A549 (cell line): ENCODE results near the gene BMPER. TPM values are rescaled to one million over a fixed set of nuclear protein-coding genes. Genes with fewer than 3 reads are reported as not detected.

Source experiments
- ATAC-seq, 2 experiments: fragments of 200-7000 bp in 1 of 2; fragments of >200 bp in 1 of 2; cut with Nextera tagmentation in 1 of 2; cut with Tn5 transposase in 1 of 2; 3 replicates each; pipeline versions ENCODE4 v1.8.0 to v1.9.1; 2018 to 2020; ENCODE audit warnings: mild to moderate bottlenecking in 1 of 2, moderate library complexity in 1 of 2
- CTCF ChIA-PET: fragments of 300-600 bp; sonication (Branson Sonifier 250); formaldehyde crosslinking; extraction: SDS; loops from one replicate; lab custom pipeline; 2021; ENCODE audit warnings: antibody characterized with exemption, inconsistent platforms; lab: Yijun Ruan, JAX
- POLR2A ChIA-PET: fragments of 350-600 bp; formaldehyde crosslinking; extraction: SDS; loops from one replicate; lab custom pipeline; 2021; ENCODE audit warnings: antibody characterized with exemption, inconsistent platforms; lab: Yijun Ruan, JAX
- DNase-seq, 2 experiments: peaks; one replicate each; pipeline versions ENCODE4 v3.0.0 to v3.0.0-alpha.2; 2011 to 2016; ENCODE audit warnings: low read depth in 1 of 2, low spot score in 1 of 2
- FAIRE-seq: peaks from 2 replicates; lab custom pipeline; 2011; peaks lifted over from hg19 to GRCh38; lab: Jason Lieb, UNC
- H3K27ac ChIP-seq, 2 experiments: fragments of >200 bp; sonication (Bioruptor Twin); formaldehyde crosslinking; 3 replicates each; pipeline ENCODE4 v1.5.1; 2016 to 2017
- H3K4me1 ChIP-seq: fragments of >200 bp; sonication (Bioruptor Twin); formaldehyde crosslinking; 3 replicates; pipeline ENCODE4 v1.6.1; 2016
- H3K4me2 ChIP-seq: fragments of >200 bp; sonication (Bioruptor Twin); formaldehyde crosslinking; 3 replicates; pipeline ENCODE4 v1.6.1; 2016
- H3K4me3 ChIP-seq: fragments of >200 bp; sonication (Bioruptor Twin); formaldehyde crosslinking; 3 replicates; pipeline ENCODE4 v1.5.1; 2016
- H3K9me3 ChIP-seq: fragments of >200 bp; sonication (Bioruptor Twin); formaldehyde crosslinking; 3 replicates; pipeline ENCODE4 v1.6.1; 2016
- BHLHE40 ChIP-seq: IDR thresholded peaks from 2 replicates; pipeline ENCODE4 v1.6.1; 2012; ENCODE audit warnings: low read depth, low read length, inconsistent platforms
- CBX8 ChIP-seq: fragments of 200-600 bp; sonication (generic); IDR thresholded peaks from 2 replicates; pipeline ENCODE4 v1.6.1; 2016
- CTCF ChIP-seq: fragments of >200 bp; sonication (Bioruptor Twin); formaldehyde crosslinking; IDR thresholded peaks from 3 replicates; pipeline ENCODE4 v1.5.1; 2016
- EHF ChIP-seq: fragments of 250-450 bp; sonication (Bioruptor Pico); IDR thresholded peaks from 2 replicates; pipeline ENCODE4 v1.5.0; 2020; ENCODE audit warnings: mild to moderate bottlenecking
- ELK1 ChIP-seq: fragments of 150-350 bp; IDR thresholded peaks from 2 replicates; pipeline ENCODE4 v1.6.1; 2014; ENCODE audit warnings: low read depth, mild to moderate bottlenecking, low read length
- ESRRA ChIP-seq: fragments of 150-350 bp; IDR thresholded peaks from 2 replicates; pipeline ENCODE4 v1.6.1; 2014; ENCODE audit warnings: mild to moderate bottlenecking, low read length, borderline replicate concordance
- FOSL2 ChIP-seq, 2 experiments: fragments of 450-650 bp in 1 of 2; fragments of >200 bp in 1 of 2; sonication (Bioruptor Twin) in 1 of 2; formaldehyde crosslinking; IDR thresholded peaks; 2 replicates each; pipeline versions ENCODE4 v1.5.0 to v1.6.1; 2016 to 2020; ENCODE audit warnings: mild to moderate bottlenecking in 1 of 2, moderate library complexity in 1 of 2
- FOXS1 ChIP-seq: fragments of 250-450 bp; sonication (Bioruptor Pico); IDR thresholded peaks from 2 replicates; pipeline ENCODE4 v1.5.0; 2020; ENCODE audit warnings: mild to moderate bottlenecking, moderate library complexity
- HOXB13 ChIP-seq: fragments of 250-450 bp; sonication (Bioruptor Pico); IDR thresholded peaks from 2 replicates; pipeline ENCODE4 v1.5.0; 2020; ENCODE audit warnings: low read depth, mild to moderate bottlenecking, moderate library complexity
- NFE2L2 ChIP-seq: fragments of 150-350 bp; conservative IDR thresholded peaks from 2 replicates; pipeline ENCODE4 v1.6.1; 2014; ENCODE audit warnings: low read length
- POLR2A ChIP-seq: IDR thresholded peaks from 2 replicates; pipeline ENCODE4 v1.6.1; 2012; ENCODE audit warnings: mild to moderate bottlenecking, low read length
- RAD21 ChIP-seq, 2 experiments: fragments of >200 bp in 1 of 2; sonication (Bioruptor Twin) in 1 of 2; formaldehyde crosslinking in 1 of 2; IDR thresholded peaks in 1 of 2; conservative IDR thresholded peaks in 1 of 2; 2 replicates in 1 of 2; 3 replicates in 1 of 2; pipeline ENCODE4 v1.6.1; 2012 to 2018; ENCODE audit warnings: inconsistent platforms in 1 of 2
- RARB ChIP-seq: fragments of 250-450 bp; sonication (Bioruptor Pico); IDR thresholded peaks from 2 replicates; pipeline ENCODE4 v1.8.0; 2021; ENCODE audit warnings: mild to moderate bottlenecking, moderate library complexity
- RCOR1 ChIP-seq: fragments of 150-350 bp; IDR thresholded peaks from 2 replicates; pipeline ENCODE4 v1.6.1; 2014; ENCODE audit warnings: antibody characterized with exemption, low read length, low read depth
- SREBF2 ChIP-seq: fragments of 450-650 bp; IDR thresholded peaks from 2 replicates; pipeline ENCODE4 v1.6.1; 2014; ENCODE audit warnings: mild to moderate bottlenecking, moderate library complexity
- USF2 ChIP-seq: fragments of 450-650 bp; IDR thresholded peaks from 2 replicates; pipeline ENCODE4 v1.6.1; 2014; ENCODE audit warnings: antibody characterized with exemption
- ZC3H11A ChIP-seq: fragments of 450-650 bp; IDR thresholded peaks from 2 replicates; pipeline ENCODE4 v1.6.1; 2014; ENCODE audit warnings: antibody characterized with exemption, mild to moderate bottlenecking
- ZFP36 ChIP-seq: fragments of 450-650 bp; IDR thresholded peaks from 2 replicates; pipeline ENCODE4 v1.6.1; 2014; ENCODE audit warnings: borderline replicate concordance; ENCODE audit not compliant: partially characterized antibody
- WGBS: methylation state at CpG from one replicate; pipeline ENCODE4 v1.1.6; 2017; ENCODE audit errors: missing lambda C conversion rate; 5-methylcytosine and 5-hydroxymethylcytosine counted together
- polyA plus RNA-seq, 4 experiments: library from polyadenylated mRNA; depleted of rRNA in 3 of 4; stranded (reverse); fragments of >200 nt; fragmentation: RNase III in 1 of 4; extraction: RNeasy Plus Mini Kit Qiagen cat#74134 plus additional on column Dnase treatment in 1 of 4; gene quantifications; 2 replicates in 3 of 4; 3 replicates in 1 of 4; pipeline ENCODE4 v1.2.3, GENCODE V29; 2011 to 2017
- TF ChIP-seq, protein P1 (sequence below): fragments of 250-450 bp; sonication (Bioruptor Pico); IDR thresholded peaks from 2 replicates; pipeline ENCODE4 v1.5.0; 2021; ENCODE audit warnings: mild to moderate bottlenecking, moderate library complexity, borderline replicate concordance
- TF ChIP-seq, protein P2 (sequence below): fragments of 200-600 bp; sonication (generic); IDR thresholded peaks from 2 replicates; pipeline ENCODE4 v1.6.1; 2016; ENCODE audit warnings: antibody characterized with exemption, mild to moderate bottlenecking, moderate library complexity

BMPER gene
- polyA plus RNA-seq, 2 of the 4 experiments (the other 2 are of a cell fraction), result 5.0 to 5.8 TPM

DNA sequence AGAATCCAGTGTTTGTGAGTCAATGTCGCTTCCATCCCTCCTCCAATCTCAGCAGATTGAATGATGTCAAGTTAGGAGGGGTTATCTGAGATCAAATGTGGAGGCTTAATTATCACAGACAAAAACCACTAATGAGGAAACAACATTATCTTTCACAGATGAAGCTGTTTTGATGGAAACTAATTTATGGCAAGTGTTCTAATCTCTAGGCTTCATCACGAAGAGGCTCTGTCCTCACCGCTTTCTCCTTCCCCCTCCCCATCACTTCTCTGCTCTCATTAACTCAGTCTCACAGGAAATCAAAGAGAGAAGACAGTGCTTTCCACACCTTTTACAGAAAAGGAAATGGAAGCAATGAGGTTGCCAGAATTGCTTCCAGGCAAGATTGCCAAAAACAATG lies 283.7 kb downstream of the BMPER start:
- Histone ChIP-seq H3K4me3 (no peak overlapping the region), H3K27ac (no peak overlapping the region), H3K4me2 (no peak overlapping the region), H3K4me1 (no peaks in the 10 kb centered on the region), H3K9me3 (no peaks in the 10 kb centered on the region)
- ChIA-PET CTCF (interaction anchor here (1.2 to 1.8 kb wide), 2 partner anchors 10 to 20 kb away, joined by 3 to 4 read pairs; no protein-coding TSS in a partner anchor), POLR2A (no interaction called here)
- 91% methylated on average over 3 of the region's 3 CpGs for WGBS
- no peak for FAIRE-seq
- no peak for DNase-seq
- no peak for ATAC-seq
- TF ChIP-seq, protein P1, sequence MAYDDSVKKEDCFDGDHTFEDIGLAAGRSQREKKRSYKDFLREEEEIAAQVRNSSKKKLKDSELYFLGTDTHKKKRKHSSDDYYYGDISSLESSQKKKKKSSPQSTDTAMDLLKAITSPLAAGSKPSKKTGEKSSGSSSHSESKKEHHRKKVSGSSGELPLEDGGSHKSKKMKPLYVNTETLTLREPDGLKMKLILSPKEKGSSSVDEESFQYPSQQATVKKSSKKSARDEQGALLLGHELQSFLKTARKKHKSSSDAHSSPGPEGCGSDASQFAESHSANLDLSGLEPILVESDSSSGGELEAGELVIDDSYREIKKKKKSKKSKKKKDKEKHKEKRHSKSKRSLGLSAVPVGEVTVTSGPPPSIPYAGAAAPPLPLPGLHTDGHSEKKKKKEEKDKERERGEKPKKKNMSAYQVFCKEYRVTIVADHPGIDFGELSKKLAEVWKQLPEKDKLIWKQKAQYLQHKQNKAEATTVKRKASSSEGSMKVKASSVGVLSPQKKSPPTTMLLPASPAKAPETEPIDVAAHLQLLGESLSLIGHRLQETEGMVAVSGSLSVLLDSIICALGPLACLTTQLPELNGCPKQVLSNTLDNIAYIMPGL, result no peak
- TF ChIP-seq, all 56 proteins: peak for 0

DNA sequence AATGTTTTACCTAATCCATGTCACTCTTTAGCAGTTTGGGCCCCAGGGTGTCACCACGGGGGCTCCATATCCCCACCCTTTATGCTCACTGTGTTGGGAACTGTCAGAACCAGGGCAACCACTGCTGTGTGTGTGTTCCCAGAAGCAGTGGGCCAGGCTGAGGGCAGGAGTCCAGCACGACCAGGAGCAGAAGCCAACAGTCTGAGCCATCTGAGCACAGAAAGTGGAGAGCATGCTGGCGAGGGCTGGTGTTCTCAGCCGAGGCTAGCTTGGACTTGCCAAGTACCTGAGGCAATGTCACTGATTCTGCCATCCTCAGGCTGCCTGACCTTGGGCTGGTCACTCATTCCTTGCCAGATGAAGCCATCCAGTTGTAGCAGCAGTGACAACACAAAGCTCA lies 285.0 kb downstream of the BMPER start:
- no peaks in the 10 kb centered on the region for H3K4me1 ChIP-seq
- CTCF ChIA-PET, result interaction anchor here (0.6 to 1.8 kb wide), 4 partner anchors 9 to 152 kb away, joined by 3 to 4 read pairs (median 3); no protein-coding TSS in a partner anchor
- H3K4me3 ChIP-seq, result no peak overlapping the region
- H3K9me3 ChIP-seq, result no peaks in the 10 kb centered on the region
- no peak overlapping the region for H3K27ac ChIP-seq
- no peak for ATAC-seq
- POLR2A ChIA-PET, result no interaction called here
- no peak for FAIRE-seq
- WGBS, result 61% methylated on average over 3 of the region's 4 CpGs
- no peak overlapping the region for H3K4me2 ChIP-seq
- TF ChIP-seq POLR2A, result no peak
- TF ChIP-seq, all 56 proteins: peak for 0
- DNase-seq, result no peak

GRCh38 chr7:34191162-34191561 lies 285.8 kb downstream of the BMPER start:
- Histone ChIP-seq H3K4me3 (no peak overlapping the region), H3K4me2 (no peak overlapping the region), H3K9me3 (no peaks in the 10 kb centered on the region), H3K4me1 (no peaks in the 10 kb centered on the region), H3K27ac (no peak overlapping the region)
- FAIRE-seq (no peak), ATAC-seq (no peak), DNase-seq (no peak)
- CTCF ChIA-PET, result interaction anchor here (1.4 kb wide), 1 partner anchor 30 kb away, joined by 3 read pairs; no protein-coding TSS in a partner anchor
- TF ChIP-seq RAD21 (conservative IDR thresholded peaks at IDR 0.05 in 1 of 2, IDR thresholded peaks at IDR 0.05 in 1 of 2), result no peak
- TF ChIP-seq ZC3H11A, result no peak
- no peak for TF ChIP-seq FOSL2 (IDR thresholded peaks at IDR 0.05)
- no peak for TF ChIP-seq FOSL2 (CRISPR knock-in tag; IDR thresholded peaks at IDR 0.05)
- no peak for TF ChIP-seq BHLHE40
- TF ChIP-seq, protein P2, sequence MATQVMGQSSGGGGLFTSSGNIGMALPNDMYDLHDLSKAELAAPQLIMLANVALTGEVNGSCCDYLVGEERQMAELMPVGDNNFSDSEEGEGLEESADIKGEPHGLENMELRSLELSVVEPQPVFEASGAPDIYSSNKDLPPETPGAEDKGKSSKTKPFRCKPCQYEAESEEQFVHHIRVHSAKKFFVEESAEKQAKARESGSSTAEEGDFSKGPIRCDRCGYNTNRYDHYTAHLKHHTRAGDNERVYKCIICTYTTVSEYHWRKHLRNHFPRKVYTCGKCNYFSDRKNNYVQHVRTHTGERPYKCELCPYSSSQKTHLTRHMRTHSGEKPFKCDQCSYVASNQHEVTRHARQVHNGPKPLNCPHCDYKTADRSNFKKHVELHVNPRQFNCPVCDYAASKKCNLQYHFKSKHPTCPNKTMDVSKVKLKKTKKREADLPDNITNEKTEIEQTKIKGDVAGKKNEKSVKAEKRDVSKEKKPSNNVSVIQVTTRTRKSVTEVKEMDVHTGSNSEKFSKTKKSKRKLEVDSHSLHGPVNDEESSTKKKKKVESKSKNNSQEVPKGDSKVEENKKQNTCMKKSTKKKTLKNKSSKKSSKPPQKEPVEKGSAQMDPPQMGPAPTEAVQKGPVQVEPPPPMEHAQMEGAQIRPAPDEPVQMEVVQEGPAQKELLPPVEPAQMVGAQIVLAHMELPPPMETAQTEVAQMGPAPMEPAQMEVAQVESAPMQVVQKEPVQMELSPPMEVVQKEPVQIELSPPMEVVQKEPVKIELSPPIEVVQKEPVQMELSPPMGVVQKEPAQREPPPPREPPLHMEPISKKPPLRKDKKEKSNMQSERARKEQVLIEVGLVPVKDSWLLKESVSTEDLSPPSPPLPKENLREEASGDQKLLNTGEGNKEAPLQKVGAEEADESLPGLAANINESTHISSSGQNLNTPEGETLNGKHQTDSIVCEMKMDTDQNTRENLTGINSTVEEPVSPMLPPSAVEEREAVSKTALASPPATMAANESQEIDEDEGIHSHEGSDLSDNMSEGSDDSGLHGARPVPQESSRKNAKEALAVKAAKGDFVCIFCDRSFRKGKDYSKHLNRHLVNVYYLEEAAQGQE, result no peak
- TF ChIP-seq USF2, result no peak
- no peak for TF ChIP-seq RCOR1
- TF ChIP-seq CTCF, result no peak
- TF ChIP-seq NFE2L2, result no peak
- TF ChIP-seq CBX8, result no peak
- TF ChIP-seq ZFP36, result no peak
- no peak for TF ChIP-seq ELK1
- TF ChIP-seq SREBF2, result no peak
- TF ChIP-seq EHF (CRISPR knock-in tag), result no peak
- TF ChIP-seq ESRRA, result no peak
- TF ChIP-seq FOXS1 (CRISPR knock-in tag), result no peak
- no peak for TF ChIP-seq RARB (CRISPR knock-in tag)
- TF ChIP-seq POLR2A, result no peak
- TF ChIP-seq HOXB13 (CRISPR knock-in tag), result no peak
- POLR2A ChIA-PET, result no interaction called here
- WGBS, result 89% methylated on average over 8 of the region's 8 CpGs
